ENCODE data around the gene IFNA13. TPM values are rescaled to one million over a fixed set of nuclear protein-coding genes. Genes with fewer than 3 reads are reported as not detected.

The IFNA13 gene
- polyA plus RNA-seq, 2 donors = not detected

DNA sequence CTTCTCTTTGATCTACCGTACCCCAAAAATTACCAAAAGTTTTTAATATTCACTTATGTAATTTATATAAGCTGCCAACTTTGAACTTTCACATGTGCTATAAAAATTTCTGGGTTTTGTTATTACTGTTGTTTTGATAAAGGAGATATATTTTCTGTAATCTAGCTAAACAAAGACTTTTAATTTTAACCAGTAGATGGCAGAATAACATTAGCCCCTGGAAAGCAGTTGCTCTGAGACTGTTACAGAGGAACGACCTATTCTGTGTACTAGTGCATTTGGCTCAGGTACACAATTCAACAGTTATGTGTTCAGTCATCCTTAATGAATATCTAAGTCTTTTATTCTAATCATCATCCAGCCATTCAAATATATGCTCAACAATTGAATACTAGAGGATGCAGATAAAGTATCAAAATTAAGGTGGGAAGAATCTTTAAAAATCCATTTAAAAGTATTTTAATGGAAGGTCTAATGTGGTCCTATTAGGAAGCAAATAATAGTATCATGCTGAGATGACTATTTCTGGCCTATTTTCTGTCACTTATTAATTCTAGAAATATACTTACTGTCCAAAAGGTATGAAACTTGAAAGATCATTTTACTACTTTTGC, 41.2 kb downstream of the IFNA13 start:
- peaks cover 0 to 2% of the 10 kb centered on the region in 2 donors for H3K36me3 ChIP-seq (ENCODE audit: control insufficient read depth in 2 of 2, insufficient read depth in 2 of 2, low read length in 1 of 2)
- no peak overlapping the region for H3K4me3 ChIP-seq (ENCODE audit: low read depth in 1 of 2, low read length in 2 of 2)
- H3K9me3 ChIP-seq (ENCODE audit: control insufficient read depth in 2 of 2, insufficient read depth in 1 of 2, low read depth in 1 of 2, low read length in 1 of 2) = no peaks in the 10 kb centered on the region
- H3K4me1 ChIP-seq (ENCODE audit: control insufficient read depth in 2 of 2, insufficient read depth in 2 of 2, low read length in 1 of 2) = no peaks in the 10 kb centered on the region
- no peak overlapping the region for H3K27ac ChIP-seq (ENCODE audit: low read depth in 2 of 2, low read length in 1 of 2)
- no peaks in the 10 kb centered on the region for H3K27me3 ChIP-seq (ENCODE audit: control insufficient read depth in 1 of 2, insufficient read depth in 2 of 2, low read length in 2 of 2)
- WGBS, 2 donors = 30 to 34% methylated on average over 2 of the region's 2 CpGs

- H3K27ac ChIP-seq (ENCODE audit: low read depth in 2 of 2, low read length in 1 of 2) = no peak overlapping the region
- no peaks in the 10 kb centered on the region for H3K4me1 ChIP-seq (ENCODE audit: control insufficient read depth in 2 of 2, insufficient read depth in 2 of 2, low read length in 1 of 2)
- H3K9me3 ChIP-seq (ENCODE audit: control insufficient read depth in 2 of 2, insufficient read depth in 1 of 2, low read depth in 1 of 2, low read length in 1 of 2) = no peaks in the 10 kb centered on the region
- 82% methylated on average over 4 of the region's 4 CpGs for whole genome bisulfite sequencing, 2 donors
- H3K36me3 ChIP-seq (ENCODE audit: control insufficient read depth in 2 of 2, insufficient read depth in 2 of 2, low read length in 1 of 2) = peaks cover 0 to 2% of the 10 kb centered on the region in 2 donors
- no peaks in the 10 kb centered on the region for H3K27me3 ChIP-seq (ENCODE audit: control insufficient read depth in 1 of 2, insufficient read depth in 2 of 2, low read length in 2 of 2)
- no peak overlapping the region for H3K4me3 ChIP-seq (ENCODE audit: low read depth in 1 of 2, low read length in 2 of 2)
Observed at GRCh38 chr9:21324047-21324446, 43.8 kb downstream of the IFNA13 start.

- Histone ChIP-seq H3K9me3 (ENCODE audit: control insufficient read depth in 2 of 2, insufficient read depth in 1 of 2, low read depth in 1 of 2, low read length in 1 of 2) (no peaks in the 10 kb centered on the region), H3K36me3 (ENCODE audit: control insufficient read depth in 2 of 2, insufficient read depth in 2 of 2, low read length in 1 of 2) (peaks cover 0 to 2% of the 10 kb centered on the region in 2 donors), H3K4me3 (ENCODE audit: low read depth in 1 of 2, low read length in 2 of 2) (no peak overlapping the region), H3K4me1 (ENCODE audit: control insufficient read depth in 2 of 2, insufficient read depth in 2 of 2, low read length in 1 of 2) (no peaks in the 10 kb centered on the region), H3K27me3 (ENCODE audit: control insufficient read depth in 1 of 2, insufficient read depth in 2 of 2, low read length in 2 of 2) (no peaks in the 10 kb centered on the region), H3K27ac (ENCODE audit: low read depth in 2 of 2, low read length in 1 of 2) (no peak overlapping the region)
- 87 to 92% methylated on average over 5 of the region's 5 CpGs for WGBS, 2 donors
Observed at GRCh38 chr9:21322911-21323461, 44.9 kb downstream of the IFNA13 start.

GRCh38 chr9:21320465-21320864, 47.4 kb downstream of the IFNA13 start:
- H3K9me3 ChIP-seq (ENCODE audit: control insufficient read depth in 2 of 2, insufficient read depth in 1 of 2, low read depth in 1 of 2, low read length in 1 of 2) = no peaks in the 10 kb centered on the region
- H3K4me1 ChIP-seq (ENCODE audit: control insufficient read depth in 2 of 2, insufficient read depth in 2 of 2, low read length in 1 of 2) = peaks cover 0 to 3% of the 10 kb centered on the region in 2 donors
- no peak overlapping the region for H3K27ac ChIP-seq (ENCODE audit: low read depth in 2 of 2, low read length in 1 of 2)
- H3K27me3 ChIP-seq (ENCODE audit: control insufficient read depth in 1 of 2, insufficient read depth in 2 of 2, low read length in 2 of 2) = no peaks in the 10 kb centered on the region
- H3K4me3 ChIP-seq (ENCODE audit: low read depth in 1 of 2, low read length in 2 of 2) = no peak overlapping the region
- H3K36me3 ChIP-seq (ENCODE audit: control insufficient read depth in 2 of 2, insufficient read depth in 2 of 2, low read length in 1 of 2) = peaks cover 0 to 2% of the 10 kb centered on the region in 2 donors
- 57 to 68% methylated on average over 2 of the region's 2 CpGs for WGBS, 2 donors

- no peak overlapping the region for H3K27ac ChIP-seq (ENCODE audit: low read depth in 2 of 2, low read length in 1 of 2)
- H3K4me1 ChIP-seq (ENCODE audit: control insufficient read depth in 2 of 2, insufficient read depth in 2 of 2, low read length in 1 of 2) = peaks cover 0 to 3% of the 10 kb centered on the region in 2 donors
- WGBS, 2 donors = 17 to 21% methylated on average over 7 of the region's 7 CpGs
- no peaks in the 10 kb centered on the region for H3K36me3 ChIP-seq (ENCODE audit: control insufficient read depth in 2 of 2, insufficient read depth in 2 of 2, low read length in 1 of 2)
- H3K4me3 ChIP-seq (ENCODE audit: low read depth in 1 of 2, low read length in 2 of 2) = no peak overlapping the region
- H3K9me3 ChIP-seq (ENCODE audit: control insufficient read depth in 2 of 2, insufficient read depth in 1 of 2, low read depth in 1 of 2, low read length in 1 of 2) = no peaks in the 10 kb centered on the region
- H3K27me3 ChIP-seq (ENCODE audit: control insufficient read depth in 1 of 2, insufficient read depth in 2 of 2, low read length in 2 of 2) = no peaks in the 10 kb centered on the region
Observed at GRCh38 chr9:21317956-21318923, 49.6 kb downstream of the IFNA13 start.

Other genes with a start within 250 kb of the IFNA13 start
- not detected for gene IFNW1, start 226.2 kb downstream of the IFNA13 start, polyA plus RNA-seq
- gene IFNA21, start 201.4 kb downstream of the IFNA13 start, polyA plus RNA-seq = not detected
- gene IFNA4, start 180.5 kb downstream of the IFNA13 start, polyA plus RNA-seq = not detected
- gene IFNA7, start 165.9 kb downstream of the IFNA13 start, polyA plus RNA-seq = not detected
- not detected for gene IFNA10, start 160.9 kb downstream of the IFNA13 start, polyA plus RNA-seq
- not detected for gene IFNA16, start 150.7 kb downstream of the IFNA13 start, polyA plus RNA-seq
- not detected for gene IFNA17, start 139.8 kb downstream of the IFNA13 start, polyA plus RNA-seq
- gene IFNA14, start 128.1 kb downstream of the IFNA13 start, polyA plus RNA-seq = not detected
- under 1 TPM in 1 of 2 donors, not detected in 1; 0.04 TPM for gene IFNA5, start 62.7 kb downstream of the IFNA13 start, polyA plus RNA-seq
- gene KLHL9, start 32.7 kb downstream of the IFNA13 start, polyA plus RNA-seq = 1 to 10 TPM; 5.0 to 5.9 TPM
- gene IFNA6, start 17.2 kb downstream of the IFNA13 start, polyA plus RNA-seq = not detected
- not detected for gene IFNA2, start 17.3 kb upstream of the IFNA13 start, polyA plus RNA-seq
- not detected for gene IFNA8, start 41.1 kb upstream of the IFNA13 start, polyA plus RNA-seq
- not detected for gene IFNA1, start 72.4 kb upstream of the IFNA13 start, polyA plus RNA-seq
- 1 to 10 TPM in 1 of 2 donors, under 1 TPM in 1; 0.33 to 2.0 TPM for gene IFNE, start 114.3 kb upstream of the IFNA13 start, polyA plus RNA-seq

Data from esophagus (tissue), 2 donors.